ENCODE results near the gene VAV1. TPM values are rescaled to one million over a fixed set of nuclear protein-coding genes. Genes with fewer than 3 reads are reported as not detected.
A peak's percentile ranks its signal among the peaks of the same experiment; 100 is the strongest.

Gene VAV1
- total and polyA plus RNA-seq, 4 donors, result 0.60 to 13.3 (median 4.1) TPM

GRCh38 chr19:6800991-6801484 lies 28.5 kb downstream of the VAV1 start:
- Histone ChIP-seq H3K9ac (ENCODE audit: low read depth in 1 of 2, low read length in 2 of 2) (no peak overlapping the region), H3K27me3 (ENCODE audit: control insufficient read depth in 4 of 4, insufficient read depth in 4 of 4, low read length in 3 of 4) (no peaks in the 10 kb centered on the region), H3K9me3 (ENCODE audit: control insufficient read depth in 4 of 4, low read length in 3 of 4) (no peaks in the 10 kb centered on the region), H3K27ac (ENCODE audit: low read depth in 1 of 2, low read length in 2 of 2) (peak overlapping the region; percentile 48 to 63), H3K4me3 (ENCODE audit: low read depth in 1 of 3, low read length in 3 of 3) (peak overlapping the region in 2 of 3 donors; percentile 12 to 22), H3K36me3 (ENCODE audit: control insufficient read depth in 4 of 4, insufficient read depth in 3 of 4, low read depth in 1 of 4, low read length in 3 of 4) (no peaks in the 10 kb centered on the region), H3K4me1 (ENCODE audit: control insufficient read depth in 4 of 4, insufficient read depth in 4 of 4, low read length in 3 of 4) (peaks cover 0 to 7% (median 4%) of the 10 kb centered on the region in 4 donors)
- no peak for TF ChIP-seq RXRA (IDR thresholded peaks at IDR 0.05)
- TF ChIP-seq, protein P1, sequence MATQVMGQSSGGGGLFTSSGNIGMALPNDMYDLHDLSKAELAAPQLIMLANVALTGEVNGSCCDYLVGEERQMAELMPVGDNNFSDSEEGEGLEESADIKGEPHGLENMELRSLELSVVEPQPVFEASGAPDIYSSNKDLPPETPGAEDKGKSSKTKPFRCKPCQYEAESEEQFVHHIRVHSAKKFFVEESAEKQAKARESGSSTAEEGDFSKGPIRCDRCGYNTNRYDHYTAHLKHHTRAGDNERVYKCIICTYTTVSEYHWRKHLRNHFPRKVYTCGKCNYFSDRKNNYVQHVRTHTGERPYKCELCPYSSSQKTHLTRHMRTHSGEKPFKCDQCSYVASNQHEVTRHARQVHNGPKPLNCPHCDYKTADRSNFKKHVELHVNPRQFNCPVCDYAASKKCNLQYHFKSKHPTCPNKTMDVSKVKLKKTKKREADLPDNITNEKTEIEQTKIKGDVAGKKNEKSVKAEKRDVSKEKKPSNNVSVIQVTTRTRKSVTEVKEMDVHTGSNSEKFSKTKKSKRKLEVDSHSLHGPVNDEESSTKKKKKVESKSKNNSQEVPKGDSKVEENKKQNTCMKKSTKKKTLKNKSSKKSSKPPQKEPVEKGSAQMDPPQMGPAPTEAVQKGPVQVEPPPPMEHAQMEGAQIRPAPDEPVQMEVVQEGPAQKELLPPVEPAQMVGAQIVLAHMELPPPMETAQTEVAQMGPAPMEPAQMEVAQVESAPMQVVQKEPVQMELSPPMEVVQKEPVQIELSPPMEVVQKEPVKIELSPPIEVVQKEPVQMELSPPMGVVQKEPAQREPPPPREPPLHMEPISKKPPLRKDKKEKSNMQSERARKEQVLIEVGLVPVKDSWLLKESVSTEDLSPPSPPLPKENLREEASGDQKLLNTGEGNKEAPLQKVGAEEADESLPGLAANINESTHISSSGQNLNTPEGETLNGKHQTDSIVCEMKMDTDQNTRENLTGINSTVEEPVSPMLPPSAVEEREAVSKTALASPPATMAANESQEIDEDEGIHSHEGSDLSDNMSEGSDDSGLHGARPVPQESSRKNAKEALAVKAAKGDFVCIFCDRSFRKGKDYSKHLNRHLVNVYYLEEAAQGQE (IDR thresholded peaks at IDR 0.05), result no peak
- WGBS, result 32% methylated on average over 10 of the region's 10 CpGs
- no peak for DNase-seq (ENCODE audit: low spot score)

GRCh38 chr19:6801485-6802086 lies 29.1 kb downstream of the VAV1 start:
- H3K9ac ChIP-seq (ENCODE audit: low read depth in 1 of 2, low read length in 2 of 2), result no peak overlapping the region
- H3K27ac ChIP-seq (ENCODE audit: low read depth in 1 of 2, low read length in 2 of 2), result peak overlapping the region; percentile 48 to 63
- no peaks in the 10 kb centered on the region for H3K9me3 ChIP-seq (ENCODE audit: control insufficient read depth in 4 of 4, low read length in 3 of 4)
- peaks cover 0 to under 1% (median 0%) of the 10 kb centered on the region in 4 donors for H3K27me3 ChIP-seq (ENCODE audit: control insufficient read depth in 4 of 4, insufficient read depth in 4 of 4, low read length in 3 of 4)
- peaks cover 0 to 7% (median 4%) of the 10 kb centered on the region in 4 donors for H3K4me1 ChIP-seq (ENCODE audit: control insufficient read depth in 4 of 4, insufficient read depth in 4 of 4, low read length in 3 of 4)
- DNase-seq (ENCODE audit: low spot score), result peak; percentile 59
- TF ChIP-seq GABPA (IDR thresholded peaks at IDR 0.05 in 1 of 2, conservative IDR thresholded peaks at IDR 0.05 in 1 of 2), result peak; percentile 20 to 45
- TF ChIP-seq, protein P2, sequence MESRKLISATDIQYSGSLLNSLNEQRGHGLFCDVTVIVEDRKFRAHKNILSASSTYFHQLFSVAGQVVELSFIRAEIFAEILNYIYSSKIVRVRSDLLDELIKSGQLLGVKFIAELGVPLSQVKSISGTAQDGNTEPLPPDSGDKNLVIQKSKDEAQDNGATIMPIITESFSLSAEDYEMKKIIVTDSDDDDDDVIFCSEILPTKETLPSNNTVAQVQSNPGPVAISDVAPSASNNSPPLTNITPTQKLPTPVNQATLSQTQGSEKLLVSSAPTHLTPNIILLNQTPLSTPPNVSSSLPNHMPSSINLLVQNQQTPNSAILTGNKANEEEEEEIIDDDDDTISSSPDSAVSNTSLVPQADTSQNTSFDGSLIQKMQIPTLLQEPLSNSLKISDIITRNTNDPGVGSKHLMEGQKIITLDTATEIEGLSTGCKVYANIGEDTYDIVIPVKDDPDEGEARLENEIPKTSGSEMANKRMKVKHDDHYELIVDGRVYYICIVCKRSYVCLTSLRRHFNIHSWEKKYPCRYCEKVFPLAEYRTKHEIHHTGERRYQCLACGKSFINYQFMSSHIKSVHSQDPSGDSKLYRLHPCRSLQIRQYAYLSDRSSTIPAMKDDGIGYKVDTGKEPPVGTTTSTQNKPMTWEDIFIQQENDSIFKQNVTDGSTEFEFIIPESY (IDR thresholded peaks at IDR 0.05), result no peak
- no peak for TF ChIP-seq HNF4G (IDR thresholded peaks at IDR 0.05)
- H3K4me3 ChIP-seq (ENCODE audit: low read depth in 1 of 3, low read length in 3 of 3), result peak overlapping the region in 2 of 3 donors; percentile 12 to 22
- no peaks in the 10 kb centered on the region for H3K36me3 ChIP-seq (ENCODE audit: control insufficient read depth in 4 of 4, insufficient read depth in 3 of 4, low read depth in 1 of 4, low read length in 3 of 4)
- 9% methylated on average over 19 of the region's 19 CpGs for WGBS

DNA sequence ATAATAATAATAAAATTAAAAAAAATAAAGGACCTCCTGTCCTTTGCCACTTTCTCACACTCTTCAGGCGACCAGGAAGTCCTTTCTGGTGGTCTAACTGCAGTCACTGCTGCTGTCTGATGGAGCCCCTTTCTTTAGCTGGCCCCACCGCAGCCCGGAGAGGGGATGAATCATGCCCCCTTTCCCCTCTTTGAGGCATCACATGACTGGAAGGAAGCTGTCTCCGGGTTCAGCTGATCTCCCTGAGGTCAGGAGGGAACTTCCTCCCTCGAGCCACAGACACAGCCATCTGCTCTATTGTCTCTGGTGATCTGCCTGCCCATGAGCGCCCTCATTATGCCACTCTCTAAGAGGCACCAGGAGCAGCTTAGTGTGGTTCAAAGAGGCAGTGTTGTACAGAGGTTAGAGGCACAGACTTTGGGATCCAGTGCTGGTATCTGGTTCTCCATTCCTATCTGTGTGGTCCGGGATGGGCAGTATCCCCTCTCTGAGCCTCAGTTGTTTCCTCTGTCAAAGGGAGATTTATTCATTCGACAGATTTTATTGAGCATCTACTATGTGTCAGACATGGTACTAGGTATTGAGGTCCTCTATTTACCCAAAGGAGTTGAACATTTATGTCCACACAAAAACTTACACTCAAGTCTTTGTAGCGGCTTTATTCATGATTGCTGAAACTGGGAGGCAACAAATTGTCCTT lies 30.0 kb downstream of the VAV1 start:
- H3K36me3 ChIP-seq (ENCODE audit: control insufficient read depth in 4 of 4, insufficient read depth in 3 of 4, low read depth in 1 of 4, low read length in 3 of 4), result no peaks in the 10 kb centered on the region
- no peak for DNase-seq (ENCODE audit: low spot score)
- H3K27me3 ChIP-seq (ENCODE audit: control insufficient read depth in 4 of 4, insufficient read depth in 4 of 4, low read length in 3 of 4), result peaks cover 0 to 2% (median 0%) of the 10 kb centered on the region in 4 donors
- H3K9me3 ChIP-seq (ENCODE audit: control insufficient read depth in 4 of 4, low read length in 3 of 4), result no peaks in the 10 kb centered on the region
- peaks cover 0 to 7% (median 4%) of the 10 kb centered on the region in 4 donors for H3K4me1 ChIP-seq (ENCODE audit: control insufficient read depth in 4 of 4, insufficient read depth in 4 of 4, low read length in 3 of 4)
- H3K27ac ChIP-seq (ENCODE audit: low read depth in 1 of 2, low read length in 2 of 2), result peak overlapping the region in 1 of 2 donors; percentile 31
- no peak overlapping the region for H3K9ac ChIP-seq (ENCODE audit: low read depth in 1 of 2, low read length in 2 of 2)
- 50% methylated on average over 9 of the region's 9 CpGs for WGBS
- H3K4me3 ChIP-seq (ENCODE audit: low read depth in 1 of 3, low read length in 3 of 3), result no peak overlapping the region
- no peak for TF ChIP-seq YY1 (IDR thresholded peaks at IDR 0.05)
- TF ChIP-seq, protein P3, sequence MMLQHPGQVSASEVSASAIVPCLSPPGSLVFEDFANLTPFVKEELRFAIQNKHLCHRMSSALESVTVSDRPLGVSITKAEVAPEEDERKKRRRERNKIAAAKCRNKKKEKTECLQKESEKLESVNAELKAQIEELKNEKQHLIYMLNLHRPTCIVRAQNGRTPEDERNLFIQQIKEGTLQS (IDR thresholded peaks at IDR 0.05), result no peak
- no peak for TF ChIP-seq FOXA1 (IDR thresholded peaks at IDR 0.05)
- TF ChIP-seq, protein P4, sequence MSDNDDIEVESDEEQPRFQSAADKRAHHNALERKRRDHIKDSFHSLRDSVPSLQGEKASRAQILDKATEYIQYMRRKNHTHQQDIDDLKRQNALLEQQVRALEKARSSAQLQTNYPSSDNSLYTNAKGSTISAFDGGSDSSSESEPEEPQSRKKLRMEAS (IDR thresholded peaks at IDR 0.05), result no peak
- TF ChIP-seq FOXA2 (IDR thresholded peaks at IDR 0.05), result no peak
- TF ChIP-seq JUND (IDR thresholded peaks at IDR 0.05), result no peak
- TF ChIP-seq, protein P1 (IDR thresholded peaks at IDR 0.05), result no peak
- TF ChIP-seq HNF4G (IDR thresholded peaks at IDR 0.05), result no peak
- no peak for TF ChIP-seq GABPA (IDR thresholded peaks at IDR 0.05 in 1 of 2, conservative IDR thresholded peaks at IDR 0.05 in 1 of 2)
- TF ChIP-seq RXRA (IDR thresholded peaks at IDR 0.05), result no peak
- no peak for TF ChIP-seq RAD21 (IDR thresholded peaks at IDR 0.05)
- TF ChIP-seq, protein P2 (IDR thresholded peaks at IDR 0.05), result no peak
